HG03442 (cell line): Measurements from ENCODE around the gene TEKTIP1.

ENCODE experiments used
- ATAC-seq: cut with Tn5 transposase; IDR thresholded peaks from one replicate; pipeline ENCODE4 v1.9.1; 2021; ENCODE audit warnings: mild to moderate bottlenecking, moderate library complexity; ENCODE audit not compliant: unreplicated experiment

The TEKTIP1 gene

DNA sequence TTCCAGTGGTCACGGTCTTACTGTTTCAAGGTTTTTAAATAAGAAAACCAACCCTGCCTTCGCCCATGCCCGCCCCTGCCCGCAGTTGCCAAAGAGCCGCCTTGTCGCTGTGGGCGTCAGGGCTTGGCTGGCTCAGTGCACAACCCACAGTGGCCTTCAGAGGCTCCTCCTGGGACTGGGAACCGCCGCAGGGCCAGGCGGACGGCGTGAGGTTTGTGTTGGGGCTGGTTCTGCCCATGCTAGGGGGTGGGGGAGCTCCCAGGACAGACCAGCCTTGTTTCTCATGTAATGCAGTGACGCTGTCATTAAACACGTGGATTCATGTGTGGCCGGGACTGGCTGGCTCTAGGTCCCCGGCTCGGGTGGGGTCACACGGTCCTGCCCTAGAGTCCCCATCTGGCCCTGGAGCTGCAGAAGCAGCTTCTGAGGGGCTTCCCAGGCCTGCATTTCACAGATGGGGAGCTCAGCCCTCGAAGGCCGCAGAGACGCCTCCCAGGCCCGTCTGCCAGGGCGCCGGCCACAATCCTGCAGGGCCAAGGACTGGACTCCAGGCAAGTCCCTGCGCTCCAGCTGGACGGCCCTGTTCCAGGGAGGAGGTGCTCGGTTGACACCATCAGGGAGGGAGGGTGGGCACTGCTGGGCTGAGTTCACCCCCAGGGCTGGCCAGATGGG lies 2.4 kb upstream of the TEKTIP1 start:
- ATAC-seq: no peak

DNA sequence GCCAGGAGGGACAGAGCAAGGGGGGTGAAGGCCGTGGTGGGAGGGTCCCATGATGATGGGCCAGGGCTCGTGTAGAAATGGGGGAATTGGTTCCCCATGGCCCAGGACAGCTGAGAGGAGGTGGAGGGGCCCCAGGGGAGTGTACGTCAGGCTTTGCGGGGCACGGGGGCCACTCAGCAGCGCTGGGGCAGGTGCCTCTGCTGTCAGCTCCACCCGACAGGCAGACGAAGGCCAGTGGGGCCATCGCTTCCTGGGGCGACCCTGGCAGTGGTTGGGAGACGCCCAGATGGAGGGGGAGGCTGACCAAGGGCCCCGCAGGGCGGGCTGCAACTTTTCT lies 1.9 kb upstream of the TEKTIP1 start:
- no peak for ATAC-seq

GRCh38 chr19:3537438-3538240 lies 1.3 kb upstream of the TEKTIP1 start:
- ATAC-seq: no peak

GRCh38 chr19:3538258-3538929 lies 580 bp upstream of the TEKTIP1 start:
- no peak for ATAC-seq

- no peak for ATAC-seq
Observed at GRCh38 chr19:3539756-3540118, 763 bp downstream of the TEKTIP1 start.

GRCh38 chr19:3543150-3544057 lies 4.4 kb downstream of the TEKTIP1 start:
- ATAC-seq: no peak

DNA sequence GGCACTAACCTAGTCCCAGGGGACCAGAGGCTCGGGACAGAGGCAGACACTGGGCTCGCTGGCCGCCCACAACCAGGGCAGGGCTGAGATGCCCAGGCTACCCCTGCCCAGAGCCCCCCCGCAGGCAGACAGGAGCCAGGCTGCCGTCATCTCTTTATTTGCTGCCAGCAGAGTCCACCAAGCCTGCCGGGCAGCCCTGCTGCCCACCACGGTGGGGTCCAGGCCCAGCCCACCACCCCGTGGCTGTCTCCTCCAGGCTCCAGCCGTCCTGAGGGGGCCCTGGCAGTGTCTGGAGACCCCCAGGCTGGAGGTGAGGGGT lies 5.0 kb downstream of the TEKTIP1 start:
- ATAC-seq: no peak

- ATAC-seq: no peak
Observed at GRCh38 chr19:3544742-3545668, 6.0 kb downstream of the TEKTIP1 start.

- no peak for ATAC-seq
Observed at GRCh38 chr19:3545669-3546034, 6.7 kb downstream of the TEKTIP1 start.

GRCh38 chr19:3546119-3546518 lies 7.1 kb downstream of the TEKTIP1 start:
- ATAC-seq: no peak

DNA sequence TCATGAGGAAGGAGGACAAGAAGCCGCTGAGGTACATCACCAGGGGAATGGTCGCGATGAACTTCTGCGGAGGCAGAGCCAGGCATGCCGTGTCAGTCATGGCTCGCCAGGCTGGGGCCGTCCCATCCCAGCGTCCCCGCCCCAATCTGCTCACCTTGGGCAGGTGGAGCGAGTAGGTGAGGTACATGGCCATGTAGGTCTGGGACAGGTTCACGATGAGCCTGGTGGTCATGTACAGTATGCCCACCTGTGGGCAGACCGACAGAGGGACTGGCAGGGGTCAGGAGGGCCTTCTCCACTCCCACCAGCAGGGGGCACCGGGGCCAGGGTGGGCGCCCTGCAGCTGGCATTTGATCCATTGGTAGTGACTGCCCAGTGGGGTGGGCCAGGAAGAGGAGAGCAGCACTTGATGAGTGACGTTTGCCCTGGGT lies 8.3 kb downstream of the TEKTIP1 start:
- no peak for ATAC-seq

DNA sequence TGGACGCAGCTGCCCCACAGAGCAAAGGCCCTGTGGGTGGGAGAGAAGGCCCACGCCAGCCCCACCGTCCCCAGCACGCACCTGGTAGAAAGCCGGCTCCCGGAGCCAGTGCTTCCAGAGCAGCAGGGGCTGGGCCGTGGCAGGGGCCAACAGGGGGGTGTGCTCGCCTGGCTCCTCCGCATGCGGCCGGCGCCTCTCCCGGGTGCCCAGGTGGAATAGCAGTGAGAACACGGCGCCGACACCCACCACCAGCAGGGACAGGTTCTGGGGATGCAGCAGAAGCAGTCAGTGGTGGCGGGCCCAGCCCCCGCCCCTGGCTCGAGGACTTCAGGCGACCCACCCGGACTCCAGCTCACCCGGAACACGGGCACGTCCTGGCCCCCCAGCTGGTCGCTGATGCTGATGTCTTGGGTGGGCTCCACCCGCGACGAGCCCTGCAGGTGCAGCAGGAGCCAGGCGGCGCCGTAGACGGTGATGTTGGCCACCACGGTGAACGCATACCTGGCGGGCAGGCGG lies 8.9 kb downstream of the TEKTIP1 start:
- no peak for ATAC-seq

DNA sequence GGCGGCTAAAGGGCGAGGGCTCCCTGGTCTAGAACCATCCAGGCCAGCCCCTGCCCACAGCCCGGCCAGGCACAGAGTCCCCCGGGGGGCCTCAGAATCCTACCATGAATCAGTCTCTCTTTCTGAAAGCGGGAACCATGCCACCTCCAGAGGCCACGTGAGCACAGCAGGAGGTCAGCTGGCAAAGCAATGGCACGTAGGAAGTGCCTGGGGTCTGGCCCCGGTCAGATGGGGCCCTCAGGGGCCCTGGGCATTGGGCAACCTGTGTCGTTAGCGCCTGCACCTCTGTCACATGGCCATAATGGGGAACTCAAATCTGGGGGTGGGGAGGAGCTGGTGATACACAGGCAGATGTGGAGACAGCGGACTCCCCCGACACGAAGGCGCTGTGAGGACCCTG lies 9.6 kb downstream of the TEKTIP1 start:
- no peak for ATAC-seq

DNA sequence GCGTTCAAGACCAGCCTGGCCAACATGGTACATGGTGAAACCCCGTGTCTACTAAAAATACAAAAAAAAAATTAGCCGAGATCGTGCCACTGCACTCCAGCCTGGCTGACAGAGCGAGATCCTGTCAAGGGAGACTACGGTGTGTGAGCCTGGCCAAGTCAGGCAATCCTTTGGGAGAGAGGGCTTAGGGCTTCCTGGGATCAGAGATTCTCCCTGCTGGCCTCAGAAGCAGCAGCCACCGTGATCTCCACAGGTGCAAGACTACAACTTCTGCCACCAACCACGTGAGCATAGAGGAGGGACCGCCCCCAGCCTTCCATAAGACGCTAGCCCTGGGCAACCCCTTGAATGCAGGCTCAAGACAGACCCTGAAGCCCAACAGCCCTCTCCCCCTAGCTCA lies 10.8 kb downstream of the TEKTIP1 start:
- ATAC-seq: no peak

DNA sequence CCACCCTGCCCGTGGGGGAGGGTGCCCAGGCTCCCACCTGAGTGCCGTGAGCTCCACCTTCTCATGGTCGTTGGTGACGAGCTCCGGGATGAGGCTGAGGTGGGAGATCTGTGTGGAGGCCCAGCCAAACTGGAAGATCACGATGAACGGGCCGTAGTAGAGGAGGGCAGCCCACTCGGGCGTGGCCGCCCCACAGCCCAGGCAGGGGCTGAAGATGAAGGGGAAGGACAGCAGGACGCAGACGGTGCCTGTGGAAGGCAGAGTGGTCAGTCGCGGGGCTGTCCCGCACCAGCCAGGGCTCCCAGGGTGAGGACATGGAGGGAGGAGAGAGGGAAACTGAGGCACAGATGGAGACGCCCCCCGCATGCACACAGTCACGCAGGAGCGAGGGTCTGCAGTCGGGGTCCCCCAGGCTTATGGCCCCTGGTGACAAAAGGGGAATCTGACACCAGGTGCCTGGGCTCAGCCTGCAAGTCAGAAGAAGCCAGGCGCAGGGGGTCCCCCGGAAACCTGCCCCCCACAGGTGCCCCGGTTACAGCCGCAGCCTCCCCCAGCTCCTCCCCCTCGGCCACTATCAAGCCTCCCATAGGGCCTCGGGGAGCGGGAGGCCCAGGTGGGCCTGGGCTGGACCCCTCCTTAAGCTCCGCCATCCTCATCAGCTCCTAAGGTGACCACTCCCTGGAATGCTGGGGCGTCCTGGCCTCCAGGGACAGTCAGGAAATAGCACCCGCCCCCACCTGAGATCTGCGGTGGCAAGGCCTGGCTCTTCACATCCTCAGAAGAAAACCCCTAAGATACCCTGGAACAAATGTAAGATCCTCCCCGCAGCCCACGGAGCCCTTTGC lies 12.2 kb downstream of the TEKTIP1 start:
- no peak for ATAC-seq

DNA sequence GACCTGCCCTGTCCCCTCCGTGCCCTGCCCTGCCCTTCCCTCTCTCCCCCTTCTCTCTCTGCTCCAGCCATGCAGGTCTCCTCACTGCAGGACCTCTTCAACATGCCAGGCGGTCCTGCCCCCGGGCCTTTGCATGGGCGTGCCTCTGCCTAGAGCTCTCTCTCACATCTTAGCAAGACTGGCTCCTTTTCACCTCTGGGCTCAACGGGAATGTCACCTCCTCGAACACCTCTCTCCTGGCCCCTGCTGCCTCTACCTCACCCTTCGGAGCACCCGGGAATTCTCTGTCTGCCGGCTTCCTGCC lies 12.8 kb downstream of the TEKTIP1 start:
- no peak for ATAC-seq

GRCh38 chr19:3554254-3555083 lies 15.5 kb downstream of the TEKTIP1 start:
- no peak for ATAC-seq

DNA sequence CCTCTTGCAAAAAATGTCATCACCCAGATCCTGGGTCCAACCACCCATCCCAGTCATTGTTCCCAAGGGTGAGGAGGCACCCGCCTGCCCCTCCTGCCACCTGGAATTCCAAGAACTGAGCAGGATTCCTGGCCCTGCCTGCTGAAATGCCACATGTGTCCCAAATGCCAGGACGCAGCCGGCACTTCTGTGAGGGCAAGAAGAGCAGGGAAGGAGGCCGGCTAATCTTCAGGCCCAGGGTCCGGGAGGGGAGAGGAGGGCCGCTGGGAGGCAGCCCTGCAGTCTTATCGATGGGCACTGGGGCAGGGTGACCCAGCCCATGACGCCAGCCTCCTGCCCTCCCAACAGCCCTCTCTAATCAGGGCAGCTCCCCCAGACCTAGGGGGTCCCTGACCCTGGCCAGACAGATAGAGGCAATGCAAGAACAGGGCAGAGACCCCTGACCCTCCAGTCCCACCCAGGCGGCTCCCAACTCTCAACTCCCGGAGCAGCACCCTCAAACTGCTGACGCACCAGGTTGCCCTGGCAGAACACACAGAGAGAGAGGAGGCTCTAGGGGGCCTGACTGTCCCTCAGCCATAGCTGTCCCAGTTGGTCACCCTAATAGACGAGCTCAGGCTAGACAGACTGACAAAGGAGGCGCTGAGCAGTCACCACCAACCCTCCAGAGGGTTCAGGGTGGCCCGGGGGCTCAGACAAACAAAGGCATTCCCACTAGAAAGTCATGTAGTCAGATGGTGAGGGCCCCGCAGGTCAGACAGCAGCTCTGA lies 16.9 kb downstream of the TEKTIP1 start:
- ATAC-seq: no peak
